ENCODE measurements around the gene SCN9A. TPM values are rescaled to one million over a fixed set of nuclear protein-coding genes. Genes with fewer than 3 reads are reported as not detected.

The SCN9A gene
- total RNA-seq, 1 experiment from 2014 or later, result 0.07 TPM

GRCh38 chr2:166321076-166321475 lies 54.7 kb downstream of the SCN9A start:
- Histone ChIP-seq H3K27me3 (ENCODE audit: insufficient read depth, low read length) (peaks cover 3% of the 10 kb centered on the region; the same call in 1 of the 2 replicates), H3K9ac (ENCODE audit: low read length) (no peak overlapping the region), H4K20me1 (ENCODE audit: insufficient read depth) (no peaks in the 10 kb centered on the region; the same call in 1 of the 2 replicates), H3K4me3 (replicated peaks in 1 of 2; ENCODE audit: low read depth in 1 of 2, low read length in 2 of 2) (no peak overlapping the region), H2AFZ (ENCODE audit: low read depth, low read length, poor library complexity, severe bottlenecking) (no peak overlapping the region), H3K4me2 (ENCODE audit: low read length) (no peak overlapping the region), H3K9me2 (ENCODE audit: insufficient read depth) (no peaks in the 10 kb centered on the region), H3K36me3 (ENCODE audit: control insufficient read depth in 1 of 2, insufficient read depth in 2 of 2, low read length in 2 of 2) (no peaks in the 10 kb centered on the region), H3K79me2 (ENCODE audit: insufficient read depth, low read length) (no peaks in the 10 kb centered on the region), H3K4me1 (ENCODE audit: control insufficient read depth in 1 of 2, insufficient read depth in 2 of 2, low read length in 2 of 2) (no peaks in the 10 kb centered on the region), H3K27ac (ENCODE audit: low read depth, low read length) (no peak overlapping the region), H3K9me3 (ENCODE audit: control insufficient read depth in 1 of 2, insufficient read depth in 1 of 2, low read depth in 1 of 2, low read length in 2 of 2) (no peaks in the 10 kb centered on the region)
- intact Hi-C loops (cut with micrococcal nuclease), result no loop called here
- ChIA-PET POLR2A (no interaction called here), RAD21 (ENCODE audit: low non-redundant PET in 1 of 2, low total read pairs in 2 of 2, uncharacterized antibody in 2 of 2, unreplicated experiment in 2 of 2) (no interaction called here), CTCF (no interaction called here)
- DNase-seq (ENCODE audit: low read depth, low spot score), result no peak
- BruUV-seq (replicated peaks), result no TSS peak
- TF ChIP-seq, protein P1, sequence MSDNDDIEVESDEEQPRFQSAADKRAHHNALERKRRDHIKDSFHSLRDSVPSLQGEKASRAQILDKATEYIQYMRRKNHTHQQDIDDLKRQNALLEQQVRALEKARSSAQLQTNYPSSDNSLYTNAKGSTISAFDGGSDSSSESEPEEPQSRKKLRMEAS (IDR thresholded peaks at IDR 0.05), result no peak
- TF ChIP-seq POLR2AphosphoS5 (IDR thresholded peaks at IDR 0.05; ENCODE audit: low read depth, low read length), result no peak
- TF ChIP-seq JUND (IDR thresholded peaks at IDR 0.05), result no peak
- no peak for TF ChIP-seq EZH2phosphoT487 (IDR thresholded peaks at IDR 0.05; ENCODE audit: borderline replicate concordance)
- no peak for TF ChIP-seq SIN3A (IDR thresholded peaks at IDR 0.05; ENCODE audit: low read depth)
- no peak for TF ChIP-seq ZBTB33 (IDR thresholded peaks at IDR 0.05; ENCODE audit: extremely low read depth, insufficient replicate concordance, low read length)
- no peak for TF ChIP-seq CEBPB (IDR thresholded peaks at IDR 0.05; ENCODE audit: low read depth)
- TF ChIP-seq SRF (IDR thresholded peaks at IDR 0.05; ENCODE audit: low read depth), result no peak
- TF ChIP-seq POLR2A (IDR thresholded peaks at IDR 0.05; ENCODE audit: borderline replicate concordance, extremely low read depth, insufficient read depth, insufficient read length), result no peak
- TF ChIP-seq RAD21 (IDR thresholded peaks at IDR 0.05; ENCODE audit: low read depth), result no peak
- TF ChIP-seq EGR1 (IDR thresholded peaks at IDR 0.05; ENCODE audit: low read depth), result no peak
- no peak for TF ChIP-seq ZNF274 (IDR thresholded peaks at IDR 0.05; ENCODE audit: low read depth, low read length)
- TF ChIP-seq, protein P2, sequence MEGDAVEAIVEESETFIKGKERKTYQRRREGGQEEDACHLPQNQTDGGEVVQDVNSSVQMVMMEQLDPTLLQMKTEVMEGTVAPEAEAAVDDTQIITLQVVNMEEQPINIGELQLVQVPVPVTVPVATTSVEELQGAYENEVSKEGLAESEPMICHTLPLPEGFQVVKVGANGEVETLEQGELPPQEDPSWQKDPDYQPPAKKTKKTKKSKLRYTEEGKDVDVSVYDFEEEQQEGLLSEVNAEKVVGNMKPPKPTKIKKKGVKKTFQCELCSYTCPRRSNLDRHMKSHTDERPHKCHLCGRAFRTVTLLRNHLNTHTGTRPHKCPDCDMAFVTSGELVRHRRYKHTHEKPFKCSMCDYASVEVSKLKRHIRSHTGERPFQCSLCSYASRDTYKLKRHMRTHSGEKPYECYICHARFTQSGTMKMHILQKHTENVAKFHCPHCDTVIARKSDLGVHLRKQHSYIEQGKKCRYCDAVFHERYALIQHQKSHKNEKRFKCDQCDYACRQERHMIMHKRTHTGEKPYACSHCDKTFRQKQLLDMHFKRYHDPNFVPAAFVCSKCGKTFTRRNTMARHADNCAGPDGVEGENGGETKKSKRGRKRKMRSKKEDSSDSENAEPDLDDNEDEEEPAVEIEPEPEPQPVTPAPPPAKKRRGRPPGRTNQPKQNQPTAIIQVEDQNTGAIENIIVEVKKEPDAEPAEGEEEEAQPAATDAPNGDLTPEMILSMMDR (IDR thresholded peaks at IDR 0.05 in 2 of 3, conservative IDR thresholded peaks at IDR 0.05 in 1 of 3; ENCODE audit: borderline replicate concordance in 1 of 3, insufficient read depth in 1 of 3, low read depth in 2 of 3, low read length in 2 of 3), result no peak
- TF ChIP-seq, protein P3, sequence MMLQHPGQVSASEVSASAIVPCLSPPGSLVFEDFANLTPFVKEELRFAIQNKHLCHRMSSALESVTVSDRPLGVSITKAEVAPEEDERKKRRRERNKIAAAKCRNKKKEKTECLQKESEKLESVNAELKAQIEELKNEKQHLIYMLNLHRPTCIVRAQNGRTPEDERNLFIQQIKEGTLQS (IDR thresholded peaks at IDR 0.05), result no peak
- no peak for TF ChIP-seq CBX3 (IDR thresholded peaks at IDR 0.05; ENCODE audit: low read depth)
- TF ChIP-seq REST (IDR thresholded peaks at IDR 0.05; ENCODE audit: low read depth), result no peak
- ATAC-seq, result no peak
